ENCODE results near the gene BATF3. TPM values are rescaled to one million over a fixed set of nuclear protein-coding genes. Genes with fewer than 3 reads are reported as not detected.

The BATF3 gene
- polyA plus RNA-seq, 2 of the 4 experiments (the other 2 are of a cell fraction) = 6.4 to 8.9 TPM

GRCh38 chr1:212645546-212646543 lies 53.8 kb downstream of the BATF3 start:
- no peaks in the 10 kb centered on the region for H3K4me1 ChIP-seq
- ChIA-PET CTCF (interaction anchor here (4.2 kb wide), 1 partner anchor 19 kb away, joined by 26 read pairs; no protein-coding TSS in a partner anchor), POLR2A (no interaction called here)
- FAIRE-seq (no peak), DNase-seq (ENCODE audit: low read depth in 1 of 2, low spot score in 1 of 2) (no peak), ATAC-seq (no peak)
- no peaks in the 10 kb centered on the region for H3K9me3 ChIP-seq
- H3K27ac ChIP-seq = no peak overlapping the region
- peak; percentile 32 for TF ChIP-seq MAFK (IDR thresholded peaks at IDR 0.05; ENCODE audit: partially characterized antibody)
- TF ChIP-seq ZSCAN20 (CRISPR knock-in tag; IDR thresholded peaks at IDR 0.05) = no peak
- H3K4me2 ChIP-seq = no peak overlapping the region
- 54% methylated on average over 13 of the region's 13 CpGs for WGBS (ENCODE audit: missing lambda C conversion rate)
- H3K4me3 ChIP-seq = no peak overlapping the region

DNA sequence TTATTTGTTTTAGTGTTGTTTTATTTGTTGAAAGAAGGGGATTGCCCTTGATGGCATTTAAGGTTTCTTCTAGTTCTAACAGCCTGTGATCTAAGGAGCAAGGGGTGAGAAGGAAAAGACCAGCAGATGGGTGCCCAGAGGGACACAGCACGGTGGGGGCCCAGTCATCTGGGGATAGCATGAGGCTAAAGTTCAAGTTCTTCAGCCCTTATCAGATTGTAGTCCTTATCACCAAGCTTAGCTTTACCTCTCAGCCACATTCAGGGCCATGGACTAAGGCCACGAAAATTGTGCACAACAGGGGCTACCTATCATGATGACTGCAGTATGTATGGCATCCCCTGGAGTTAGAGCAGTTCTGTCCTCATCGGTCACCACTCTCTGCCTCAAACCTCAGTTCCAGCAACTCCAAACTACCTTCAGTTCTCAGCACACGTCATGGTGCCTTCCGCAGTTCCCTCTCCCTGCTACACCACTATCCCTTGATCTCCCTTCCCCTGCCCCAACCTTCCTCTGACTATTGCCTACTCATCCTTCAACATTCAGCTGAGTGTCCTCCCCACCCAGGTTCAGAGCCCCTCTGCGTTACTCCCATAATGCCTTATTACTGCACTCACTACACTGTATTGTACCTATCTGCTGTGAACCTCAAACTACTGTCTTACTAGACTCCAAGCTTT lies 54.6 kb downstream of the BATF3 start:
- WGBS (ENCODE audit: missing lambda C conversion rate) = 69% methylated on average over 6 of the region's 6 CpGs
- CTCF ChIA-PET = interaction anchor here (4.2 kb wide), 1 partner anchor 20 kb away, joined by 26 read pairs; no protein-coding TSS in a partner anchor
- POLR2A ChIA-PET = no interaction called here

GRCh38 chr1:212643877-212644276 lies 55.8 kb downstream of the BATF3 start:
- no peak for FAIRE-seq
- CTCF ChIA-PET = interaction anchor here (0.6 to 4.2 kb wide), 5 partner anchors 11 to 231 kb away, joined by 3 to 26 read pairs (median 3); partner anchors contain the start of gene BATF3
- Histone ChIP-seq H3K9me3 (no peaks in the 10 kb centered on the region), H3K4me2 (no peak overlapping the region), H3K4me1 (no peaks in the 10 kb centered on the region), H3K27ac (no peak overlapping the region), H3K4me3 (no peak overlapping the region)
- no peak for DNase-seq (ENCODE audit: low read depth in 1 of 2, low spot score in 1 of 2)
- ATAC-seq = no peak; a peak in 1 of 6 replicates
- 38% methylated on average over 2 of the region's 2 CpGs for WGBS (ENCODE audit: missing lambda C conversion rate)
- POLR2A ChIA-PET = interaction anchor here (1.2 kb wide), 1 partner anchor 35 kb away, joined by 3 read pairs; the partner anchor contains the start of gene ATF3
- TF ChIP-seq CEBPB (IDR thresholded peaks at IDR 0.05) = no peak
- TF ChIP-seq, protein P1, sequence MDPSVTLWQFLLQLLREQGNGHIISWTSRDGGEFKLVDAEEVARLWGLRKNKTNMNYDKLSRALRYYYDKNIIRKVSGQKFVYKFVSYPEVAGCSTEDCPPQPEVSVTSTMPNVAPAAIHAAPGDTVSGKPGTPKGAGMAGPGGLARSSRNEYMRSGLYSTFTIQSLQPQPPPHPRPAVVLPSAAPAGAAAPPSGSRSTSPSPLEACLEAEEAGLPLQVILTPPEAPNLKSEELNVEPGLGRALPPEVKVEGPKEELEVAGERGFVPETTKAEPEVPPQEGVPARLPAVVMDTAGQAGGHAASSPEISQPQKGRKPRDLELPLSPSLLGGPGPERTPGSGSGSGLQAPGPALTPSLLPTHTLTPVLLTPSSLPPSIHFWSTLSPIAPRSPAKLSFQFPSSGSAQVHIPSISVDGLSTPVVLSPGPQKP (IDR thresholded peaks at IDR 0.05; ENCODE audit: low read depth, low read length) = no peak
- no peak for TF ChIP-seq CBX8 (IDR thresholded peaks at IDR 0.05)
- TF ChIP-seq, protein P2, sequence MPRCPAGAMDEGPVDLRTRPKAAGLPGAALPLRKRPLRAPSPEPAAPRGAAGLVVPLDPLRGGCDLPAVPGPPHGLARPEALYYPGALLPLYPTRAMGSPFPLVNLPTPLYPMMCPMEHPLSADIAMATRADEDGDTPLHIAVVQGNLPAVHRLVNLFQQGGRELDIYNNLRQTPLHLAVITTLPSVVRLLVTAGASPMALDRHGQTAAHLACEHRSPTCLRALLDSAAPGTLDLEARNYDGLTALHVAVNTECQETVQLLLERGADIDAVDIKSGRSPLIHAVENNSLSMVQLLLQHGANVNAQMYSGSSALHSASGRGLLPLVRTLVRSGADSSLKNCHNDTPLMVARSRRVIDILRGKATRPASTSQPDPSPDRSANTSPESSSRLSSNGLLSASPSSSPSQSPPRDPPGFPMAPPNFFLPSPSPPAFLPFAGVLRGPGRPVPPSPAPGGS (IDR thresholded peaks at IDR 0.05) = no peak
- TF ChIP-seq FOSL2 (IDR thresholded peaks at IDR 0.05) = no peak
- no peak for TF ChIP-seq FOSL2 (CRISPR knock-in tag; IDR thresholded peaks at IDR 0.05)
- TF ChIP-seq ZNF302 (CRISPR knock-in tag; IDR thresholded peaks at IDR 0.05) = no peak
- TF ChIP-seq MAFK (IDR thresholded peaks at IDR 0.05; ENCODE audit: partially characterized antibody) = no peak
- TF ChIP-seq, protein P3, sequence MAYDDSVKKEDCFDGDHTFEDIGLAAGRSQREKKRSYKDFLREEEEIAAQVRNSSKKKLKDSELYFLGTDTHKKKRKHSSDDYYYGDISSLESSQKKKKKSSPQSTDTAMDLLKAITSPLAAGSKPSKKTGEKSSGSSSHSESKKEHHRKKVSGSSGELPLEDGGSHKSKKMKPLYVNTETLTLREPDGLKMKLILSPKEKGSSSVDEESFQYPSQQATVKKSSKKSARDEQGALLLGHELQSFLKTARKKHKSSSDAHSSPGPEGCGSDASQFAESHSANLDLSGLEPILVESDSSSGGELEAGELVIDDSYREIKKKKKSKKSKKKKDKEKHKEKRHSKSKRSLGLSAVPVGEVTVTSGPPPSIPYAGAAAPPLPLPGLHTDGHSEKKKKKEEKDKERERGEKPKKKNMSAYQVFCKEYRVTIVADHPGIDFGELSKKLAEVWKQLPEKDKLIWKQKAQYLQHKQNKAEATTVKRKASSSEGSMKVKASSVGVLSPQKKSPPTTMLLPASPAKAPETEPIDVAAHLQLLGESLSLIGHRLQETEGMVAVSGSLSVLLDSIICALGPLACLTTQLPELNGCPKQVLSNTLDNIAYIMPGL (CRISPR knock-in tag; IDR thresholded peaks at IDR 0.05; ENCODE audit: borderline replicate concordance) = no peak
- no peak for TF ChIP-seq NFE2L2 (conservative IDR thresholded peaks at IDR 0.05; ENCODE audit: low read length)
- no peak for TF ChIP-seq MAZ (IDR thresholded peaks at IDR 0.05; ENCODE audit: borderline replicate concordance, low read depth, low read length)
- no peak for TF ChIP-seq MYC (IDR thresholded peaks at IDR 0.05; ENCODE audit: borderline replicate concordance, low read length)

More for the DNA sequence above, 54.6 kb downstream of the BATF3 start:
- peak in 1 of 2 experiments; percentile 32; a peak in 1 of 6 replicates for ATAC-seq
- Histone ChIP-seq H3K4me1 (no peaks in the 10 kb centered on the region), H3K4me3 (no peak overlapping the region), H3K27ac (no peak overlapping the region), H3K4me2 (no peak overlapping the region), H3K9me3 (no peaks in the 10 kb centered on the region)
- no peak for DNase-seq (ENCODE audit: low read depth in 1 of 2, low spot score in 1 of 2)
- TF ChIP-seq MAFK (IDR thresholded peaks at IDR 0.05; ENCODE audit: partially characterized antibody) (no peak), PBX3 (IDR thresholded peaks at IDR 0.05) (no peak), CEBPB (IDR thresholded peaks at IDR 0.05) (no peak), EHMT2 (IDR thresholded peaks at IDR 0.05; ENCODE audit: low read depth) (no peak), ZNF302 (CRISPR knock-in tag; IDR thresholded peaks at IDR 0.05) (no peak), HEYL (CRISPR knock-in tag; IDR thresholded peaks at IDR 0.05) (no peak), EP300 (IDR thresholded peaks at IDR 0.05) (no peak), HOXB13 (CRISPR knock-in tag; IDR thresholded peaks at IDR 0.05; ENCODE audit: low read depth) (no peak), HOXA7 (CRISPR knock-in tag; IDR thresholded peaks at IDR 0.05) (no peak), FOSL2 (IDR thresholded peaks at IDR 0.05) (no peak), FOSL2 (CRISPR knock-in tag; IDR thresholded peaks at IDR 0.05) (no peak), MYC (IDR thresholded peaks at IDR 0.05; ENCODE audit: borderline replicate concordance, low read length) (no peak)
- TF ChIP-seq, protein P4, sequence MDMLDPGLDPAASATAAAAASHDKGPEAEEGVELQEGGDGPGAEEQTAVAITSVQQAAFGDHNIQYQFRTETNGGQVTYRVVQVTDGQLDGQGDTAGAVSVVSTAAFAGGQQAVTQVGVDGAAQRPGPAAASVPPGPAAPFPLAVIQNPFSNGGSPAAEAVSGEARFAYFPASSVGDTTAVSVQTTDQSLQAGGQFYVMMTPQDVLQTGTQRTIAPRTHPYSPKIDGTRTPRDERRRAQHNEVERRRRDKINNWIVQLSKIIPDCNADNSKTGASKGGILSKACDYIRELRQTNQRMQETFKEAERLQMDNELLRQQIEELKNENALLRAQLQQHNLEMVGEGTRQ (IDR thresholded peaks at IDR 0.05) = no peak
- FAIRE-seq = no peak
